ENCODE measurements around the gene MCM9. TPM values are rescaled to one million over a fixed set of nuclear protein-coding genes. Genes with fewer than 3 reads are reported as not detected.

MCM9 gene
- polyA plus RNA-seq, 2 of the 4 experiments (the other 2 are of a cell fraction), result 5.1 to 5.4 TPM

GRCh38 chr6:118952683-118953082, 17.7 kb upstream of the MCM9 start:
- no peak overlapping the region for H3K4me2 ChIP-seq
- ChIA-PET POLR2A (no interaction called here), CTCF (interaction anchor here (0.6 to 1.5 kb wide), 2 partner anchors 9 to 10 kb away, joined by 3 to 4 read pairs; no protein-coding TSS in a partner anchor)
- no peak overlapping the region for H3K27ac ChIP-seq
- no peaks in the 10 kb centered on the region for H3K9me3 ChIP-seq
- ATAC-seq (no peak), DNase-seq (ENCODE audit: low read depth in 1 of 2, low spot score in 1 of 2) (no peak), FAIRE-seq (no peak)
- no peaks in the 10 kb centered on the region for H3K4me1 ChIP-seq
- no peak overlapping the region for H3K4me3 ChIP-seq
- TF ChIP-seq CHD4 (IDR thresholded peaks at IDR 0.05; ENCODE audit: borderline replicate concordance), result no peak
- no peak for TF ChIP-seq PBX3 (IDR thresholded peaks at IDR 0.05)
- TF ChIP-seq ZC3H11A (IDR thresholded peaks at IDR 0.05), result no peak
- WGBS (ENCODE audit: missing lambda C conversion rate), result 71% methylated on average over 2 of the region's 2 CpGs

- H3K4me3 ChIP-seq, result no peak overlapping the region
- H3K4me1 ChIP-seq, result no peaks in the 10 kb centered on the region
- TF ChIP-seq ATOH8 (CRISPR knock-in tag; IDR thresholded peaks at IDR 0.05; ENCODE audit: low read depth) (no peak), CBX2 (IDR thresholded peaks at IDR 0.05; ENCODE audit: borderline replicate concordance, low read depth) (no peak), ZFP36 (IDR thresholded peaks at IDR 0.05; ENCODE audit: borderline replicate concordance, partially characterized antibody) (no peak), MYC (IDR thresholded peaks at IDR 0.05; ENCODE audit: borderline replicate concordance, low read length) (no peak), RAD21 (conservative IDR thresholded peaks at IDR 0.05 in 1 of 2, IDR thresholded peaks at IDR 0.05 in 1 of 2) (no peak), BCL3 (IDR thresholded peaks at IDR 0.05) (no peak), FOSL2 (IDR thresholded peaks at IDR 0.05) (no peak), FOSL2 (CRISPR knock-in tag; IDR thresholded peaks at IDR 0.05) (no peak), CBX8 (IDR thresholded peaks at IDR 0.05) (no peak), HMGXB4 (CRISPR knock-in tag; IDR thresholded peaks at IDR 0.05; ENCODE audit: borderline replicate concordance) (no peak), JUN (IDR thresholded peaks at IDR 0.05) (no peak), RFX5 (IDR thresholded peaks at IDR 0.05) (no peak), CHD2 (IDR thresholded peaks at IDR 0.05; ENCODE audit: low read length, partially characterized antibody) (no peak)
- ChIA-PET POLR2A (no interaction called here), CTCF (no interaction called here)
- H3K9me3 ChIP-seq, result peaks cover 5% of the 10 kb centered on the region; the same call in 1 of the 3 replicates
- ATAC-seq (no peak), FAIRE-seq (no peak), DNase-seq (ENCODE audit: low read depth in 1 of 2, low spot score in 1 of 2) (no peak)
- H3K4me2 ChIP-seq, result no peak overlapping the region
- no peak overlapping the region for H3K27ac ChIP-seq
Observed at GRCh38 chr6:118945217-118945616, 10.3 kb upstream of the MCM9 start.

GRCh38 chr6:118940770-118941169, 5.8 kb upstream of the MCM9 start:
- Histone ChIP-seq H3K27ac (no peak overlapping the region), H3K4me1 (no peaks in the 10 kb centered on the region), H3K4me3 (no peak overlapping the region), H3K9me3 (peaks cover 5% of the 10 kb centered on the region; the same call in 1 of the 3 replicates), H3K4me2 (no peak overlapping the region)
- FAIRE-seq, result no peak
- POLR2A ChIA-PET, result no interaction called here
- CTCF ChIA-PET, result no interaction called here
- DNase-seq (ENCODE audit: low read depth in 1 of 2, low spot score in 1 of 2), result no peak
- ATAC-seq, result no peak
- TF ChIP-seq POLR2AphosphoS2 (conservative IDR thresholded peaks at IDR 0.05; ENCODE audit: low read length), result no peak
- no peak for TF ChIP-seq RARB (CRISPR knock-in tag; IDR thresholded peaks at IDR 0.05)
- no peak for TF ChIP-seq USF2 (IDR thresholded peaks at IDR 0.05)
- TF ChIP-seq ZC3H11A (IDR thresholded peaks at IDR 0.05), result no peak
- no peak for TF ChIP-seq HMGXB4 (CRISPR knock-in tag; IDR thresholded peaks at IDR 0.05; ENCODE audit: borderline replicate concordance)
- TF ChIP-seq CHD4 (IDR thresholded peaks at IDR 0.05; ENCODE audit: borderline replicate concordance), result no peak
- WGBS (ENCODE audit: missing lambda C conversion rate), result 93% methylated on average over 2 of the region's 2 CpGs

All from A549 (cell line).